Thoracic aorta (tissue), 2 donors: ENCODE results near the gene SLC5A3. TPM values are rescaled to one million over a fixed set of nuclear protein-coding genes. Genes with fewer than 3 reads are reported as not detected.

Experiments used
- ATAC-seq: fragments of 150-250 bp; one replicate; pipeline ENCODE4 v1.8.0; 2017; ENCODE audit warnings: low read depth; ENCODE audit not compliant: insufficient number of reproducible peaks, low FRiP score
- DNase-seq: peaks from one replicate; pipeline ENCODE4 v3.0.0-alpha.2; 2020; ENCODE audit warnings: low spot score
- H3K27ac ChIP-seq, 2 donors: fragments of 200-600 bp; sonication (generic); 1 replicate in 1 of 2; 2 replicates in 1 of 2; pipeline ENCODE4 v1.5.1; 2016; ENCODE audit warnings: mild to moderate bottlenecking in 2 of 2, moderate library complexity in 2 of 2
- H3K27me3 ChIP-seq: fragments of 200-600 bp; sonication (generic); replicated peaks from 2 replicates; pipeline ENCODE4 v1.6.0; 2016; ENCODE audit warnings: mild to moderate bottlenecking; ENCODE audit not compliant: insufficient read depth
- H3K36me3 ChIP-seq: fragments of 200-600 bp; sonication (generic); one replicate; pipeline ENCODE4 v1.5.1; 2016
- H3K4me1 ChIP-seq, 2 donors: fragments of 200-600 bp; sonication (generic); 1 replicate in 1 of 2; 2 replicates in 1 of 2; pipeline versions ENCODE4 v1.5.1 to v1.6.0; 2016; ENCODE audit warnings: low read depth in 2 of 2, mild to moderate bottlenecking in 1 of 2; ENCODE audit not compliant: control insufficient read depth in 1 of 2
- H3K4me3 ChIP-seq: fragments of 200-600 bp; sonication (generic); 2 replicates; pipeline ENCODE4 v1.5.1; 2016; ENCODE audit warnings: mild to moderate bottlenecking
- H3K9me3 ChIP-seq: fragments of 200-600 bp; sonication (generic); 2 replicates; pipeline ENCODE4 v1.5.1; 2016
- total RNA-seq, 2 donors: library from RNA; depleted of rRNA; stranded (reverse); fragments of >200 nt; gene quantifications; one replicate each; pipeline versions ENCODE4 v1.1.0 to v1.2.3, GENCODE V29; 2016
- TF ChIP-seq, protein P1 (sequence below): fragments of 200-600 bp; sonication (generic); IDR thresholded peaks from one replicate; pipeline ENCODE4 v1.5.1; 2019; ENCODE audit warnings: antibody characterized with exemption

The SLC5A3 gene
- total RNA-seq, 2 donors from 2014 or later = 35.2 to 37.2 TPM

DNA sequence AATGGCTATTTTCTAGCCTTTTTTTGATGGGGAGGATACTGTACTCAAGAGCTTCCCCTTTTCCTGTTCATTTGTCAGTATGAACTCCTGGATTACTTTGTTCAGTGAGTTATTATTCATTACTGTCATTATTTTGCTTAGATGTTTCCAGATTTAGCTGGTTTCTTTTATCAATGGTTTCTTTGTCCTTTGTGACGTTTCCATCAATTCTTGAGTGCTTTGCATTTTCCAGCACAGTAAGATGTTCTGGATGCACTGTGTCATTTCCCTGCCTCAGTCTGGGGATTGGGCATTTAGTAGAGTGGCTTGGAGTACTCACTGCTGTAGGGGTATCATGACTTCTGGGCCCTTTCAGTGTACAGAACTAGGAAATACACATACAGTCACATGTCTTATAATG lies 34.2 kb downstream of the SLC5A3 start:
- TF ChIP-seq, protein P1, sequence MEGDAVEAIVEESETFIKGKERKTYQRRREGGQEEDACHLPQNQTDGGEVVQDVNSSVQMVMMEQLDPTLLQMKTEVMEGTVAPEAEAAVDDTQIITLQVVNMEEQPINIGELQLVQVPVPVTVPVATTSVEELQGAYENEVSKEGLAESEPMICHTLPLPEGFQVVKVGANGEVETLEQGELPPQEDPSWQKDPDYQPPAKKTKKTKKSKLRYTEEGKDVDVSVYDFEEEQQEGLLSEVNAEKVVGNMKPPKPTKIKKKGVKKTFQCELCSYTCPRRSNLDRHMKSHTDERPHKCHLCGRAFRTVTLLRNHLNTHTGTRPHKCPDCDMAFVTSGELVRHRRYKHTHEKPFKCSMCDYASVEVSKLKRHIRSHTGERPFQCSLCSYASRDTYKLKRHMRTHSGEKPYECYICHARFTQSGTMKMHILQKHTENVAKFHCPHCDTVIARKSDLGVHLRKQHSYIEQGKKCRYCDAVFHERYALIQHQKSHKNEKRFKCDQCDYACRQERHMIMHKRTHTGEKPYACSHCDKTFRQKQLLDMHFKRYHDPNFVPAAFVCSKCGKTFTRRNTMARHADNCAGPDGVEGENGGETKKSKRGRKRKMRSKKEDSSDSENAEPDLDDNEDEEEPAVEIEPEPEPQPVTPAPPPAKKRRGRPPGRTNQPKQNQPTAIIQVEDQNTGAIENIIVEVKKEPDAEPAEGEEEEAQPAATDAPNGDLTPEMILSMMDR = no peak
- Histone ChIP-seq H3K27me3 (no peaks in the 10 kb centered on the region), H3K27ac (no peak overlapping the region), H3K4me3 (no peak overlapping the region), H3K36me3 (no peaks in the 10 kb centered on the region), H3K4me1 (peaks cover 10 to 63% of the 10 kb centered on the region in 2 donors), H3K9me3 (no peaks in the 10 kb centered on the region)
- no peak for DNase-seq
- ATAC-seq = no peak

GRCh38 chr21:34109075-34109474 lies 35.7 kb downstream of the SLC5A3 start:
- Histone ChIP-seq H3K27me3 (no peaks in the 10 kb centered on the region), H3K9me3 (no peaks in the 10 kb centered on the region), H3K4me3 (no peak overlapping the region), H3K27ac (peak overlapping the region; percentile 35 to 42), H3K4me1 (peaks cover 6 to 57% of the 10 kb centered on the region in 2 donors), H3K36me3 (no peaks in the 10 kb centered on the region)
- ATAC-seq (no peak), DNase-seq (no peak)
- TF ChIP-seq, protein P1 = no peak

DNA sequence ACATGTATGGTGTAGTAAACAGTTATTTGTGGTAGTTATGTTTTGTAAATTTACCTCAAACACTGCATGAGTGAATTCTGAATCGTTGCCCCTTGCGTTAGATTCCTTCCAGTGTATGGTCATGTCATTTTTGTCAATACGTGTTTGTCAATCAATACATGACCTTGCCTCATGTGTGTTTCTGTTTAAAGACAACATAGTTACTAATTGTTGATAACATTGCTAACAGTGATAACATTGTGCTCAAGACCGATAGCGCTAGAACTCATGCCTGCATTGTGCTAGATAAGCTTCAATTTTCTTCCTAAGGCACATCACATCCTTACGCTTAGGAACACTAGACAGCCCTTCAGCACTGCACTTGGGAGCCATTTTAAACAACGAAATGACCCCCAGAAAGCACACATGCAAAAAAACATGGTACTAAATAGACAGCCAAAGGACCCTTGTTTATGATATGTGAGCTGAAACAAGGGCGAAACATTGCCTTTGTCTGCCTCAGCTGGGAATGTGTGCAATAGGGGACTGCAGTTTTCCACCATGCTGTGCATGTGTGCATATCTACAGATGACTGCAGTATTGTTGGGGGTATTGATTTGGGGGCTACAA lies 37.3 kb downstream of the SLC5A3 start:
- Histone ChIP-seq H3K4me1 (peaks cover 6 to 52% of the 10 kb centered on the region in 2 donors), H3K9me3 (no peaks in the 10 kb centered on the region), H3K36me3 (no peaks in the 10 kb centered on the region), H3K27me3 (no peaks in the 10 kb centered on the region), H3K4me3 (no peak overlapping the region), H3K27ac (no peak overlapping the region)
- no peak for ATAC-seq
- no peak for DNase-seq
- TF ChIP-seq, protein P1 = no peak

GRCh38 chr21:34112316-34113033 lies 39.1 kb downstream of the SLC5A3 start:
- TF ChIP-seq, protein P1 = no peak
- Histone ChIP-seq H3K27me3 (no peaks in the 10 kb centered on the region), H3K36me3 (no peaks in the 10 kb centered on the region), H3K27ac (no peak overlapping the region), H3K9me3 (no peaks in the 10 kb centered on the region), H3K4me1 (peaks cover 6 to 47% of the 10 kb centered on the region in 2 donors), H3K4me3 (no peak overlapping the region)
- ATAC-seq (no peak), DNase-seq (no peak)

GRCh38 chr21:34113842-34114241 lies 40.5 kb downstream of the SLC5A3 start:
- DNase-seq (no peak), ATAC-seq (no peak)
- no peaks in the 10 kb centered on the region for H3K27me3 ChIP-seq
- peaks cover 5 to 36% of the 10 kb centered on the region in 2 donors for H3K4me1 ChIP-seq
- no peak overlapping the region for H3K4me3 ChIP-seq
- no peaks in the 10 kb centered on the region for H3K36me3 ChIP-seq
- H3K9me3 ChIP-seq = no peaks in the 10 kb centered on the region
- TF ChIP-seq, protein P1 = no peak
- no peak overlapping the region for H3K27ac ChIP-seq
